NCI-H345 treated with DMSO at 0.1 percent for 48 hours (cell line): ENCODE data around the gene PTPRG.
A peak's percentile ranks its signal among the peaks of the same experiment; 100 is the strongest.
"Not testable (repeated sequence)": the region's sequence is repeated elsewhere in the genome, so short reads cannot be mapped to it uniquely, and the experiment has no call there.

ENCODE experiments used
- DNase-seq: peaks from one replicate; lab custom pipeline; 2025; ENCODE audit not compliant: unreplicated experiment; lab: John Stamatoyannopoulos, UW

Gene PTPRG

GRCh38 chr3:61790411-61790810, 229.0 kb downstream of the PTPRG start:
- no peak for DNase-seq

- no peak for DNase-seq
These were observed 231.7 kb downstream of the PTPRG start for GRCh38 chr3:61793056-61793455.

DNA sequence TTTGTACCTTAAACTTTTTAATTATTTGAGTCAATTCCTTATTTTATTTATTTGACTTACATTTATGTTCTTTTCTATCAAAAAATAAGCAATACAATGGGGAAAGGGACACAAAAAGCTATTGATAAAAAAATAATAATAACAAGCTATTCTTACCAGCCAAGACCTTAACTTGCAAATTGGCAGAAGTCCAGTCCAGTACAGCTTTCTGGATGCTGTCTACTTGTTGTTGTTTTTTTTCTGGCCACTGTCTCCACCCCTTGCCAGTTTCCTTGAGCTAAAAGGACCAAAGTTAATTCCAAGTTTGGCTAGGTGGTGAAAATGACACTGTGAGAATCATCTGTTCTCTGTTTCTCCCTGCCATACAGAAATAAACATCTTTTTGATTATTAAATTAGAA, 232.2 kb downstream of the PTPRG start:
- no peak for DNase-seq

DNA sequence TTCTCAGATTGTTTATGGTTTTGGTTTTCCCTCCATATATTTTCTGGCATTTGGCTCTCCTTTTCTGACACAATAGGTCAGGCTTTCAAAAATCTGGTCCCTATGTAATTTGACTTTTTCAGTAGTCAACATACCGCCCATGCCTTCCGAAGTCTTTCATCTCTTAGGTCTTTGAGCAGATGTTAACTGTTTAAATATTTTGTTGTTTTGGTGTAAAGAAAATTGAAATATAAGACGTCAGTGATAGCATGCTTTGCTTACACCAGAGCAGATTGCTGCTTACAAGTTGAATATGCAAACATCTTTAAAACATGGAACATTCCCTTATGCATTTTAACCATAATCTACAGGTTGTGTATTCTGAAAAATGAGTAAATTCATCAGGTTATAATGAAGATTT, 233.0 kb downstream of the PTPRG start:
- no peak for DNase-seq

GRCh38 chr3:61794961-61795360, 233.6 kb downstream of the PTPRG start:
- no peak for DNase-seq

DNA sequence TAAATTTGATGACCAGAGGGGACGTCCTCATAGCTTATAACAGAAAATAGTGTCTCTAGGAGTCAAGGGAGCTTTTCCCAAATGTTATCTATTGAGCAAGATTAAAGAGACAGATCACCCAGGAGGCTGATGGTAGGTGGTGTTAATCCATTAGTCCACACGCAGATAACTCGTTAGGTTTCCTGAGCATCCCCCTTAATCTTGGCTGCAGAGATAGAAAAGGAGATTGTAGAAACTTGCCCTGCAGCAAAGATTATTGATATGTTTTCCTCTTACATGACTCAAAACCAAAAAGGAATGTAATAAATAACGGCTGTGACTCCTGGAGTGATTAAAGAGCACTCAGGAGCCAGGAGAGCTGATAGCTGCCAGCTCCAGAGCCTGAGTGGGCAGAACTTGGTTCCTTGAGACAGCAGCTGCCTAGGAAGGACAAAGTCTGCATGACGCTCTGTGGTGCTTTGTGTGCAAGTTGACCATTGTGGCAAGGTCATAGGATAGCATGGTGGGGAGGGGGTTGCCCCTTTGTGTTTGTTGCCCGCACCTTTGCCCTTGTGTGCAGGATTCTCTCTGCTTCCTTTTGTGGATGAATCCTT, 234.8 kb downstream of the PTPRG start:
- DNase-seq, result no peak

DNA sequence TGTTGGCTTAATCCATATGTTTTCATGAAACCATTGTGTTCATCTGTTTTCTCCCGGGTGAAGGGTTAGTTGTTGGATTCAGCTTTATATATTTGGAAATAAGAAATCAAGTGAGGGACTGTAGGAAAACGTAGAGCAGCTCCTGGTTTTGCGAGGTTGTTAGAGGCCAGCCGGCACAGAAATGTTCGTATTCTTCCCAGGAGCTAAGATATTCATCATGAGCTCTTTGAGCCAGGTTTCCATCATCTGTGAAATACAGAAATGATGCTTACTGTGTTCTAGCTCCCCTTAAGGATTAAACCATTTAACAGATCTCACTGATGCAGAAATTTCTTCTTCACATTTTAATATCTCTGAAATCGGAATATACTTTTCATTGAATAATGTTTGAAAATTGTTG, 235.5 kb downstream of the PTPRG start:
- DNase-seq, result no peak

GRCh38 chr3:61802772-61803171, 241.4 kb downstream of the PTPRG start:
- DNase-seq, result peak; percentile 26

GRCh38 chr3:61803983-61804382, 242.6 kb downstream of the PTPRG start:
- no peak for DNase-seq

GRCh38 chr3:61804782-61805181, 243.4 kb downstream of the PTPRG start:
- DNase-seq, result no peak

DNA sequence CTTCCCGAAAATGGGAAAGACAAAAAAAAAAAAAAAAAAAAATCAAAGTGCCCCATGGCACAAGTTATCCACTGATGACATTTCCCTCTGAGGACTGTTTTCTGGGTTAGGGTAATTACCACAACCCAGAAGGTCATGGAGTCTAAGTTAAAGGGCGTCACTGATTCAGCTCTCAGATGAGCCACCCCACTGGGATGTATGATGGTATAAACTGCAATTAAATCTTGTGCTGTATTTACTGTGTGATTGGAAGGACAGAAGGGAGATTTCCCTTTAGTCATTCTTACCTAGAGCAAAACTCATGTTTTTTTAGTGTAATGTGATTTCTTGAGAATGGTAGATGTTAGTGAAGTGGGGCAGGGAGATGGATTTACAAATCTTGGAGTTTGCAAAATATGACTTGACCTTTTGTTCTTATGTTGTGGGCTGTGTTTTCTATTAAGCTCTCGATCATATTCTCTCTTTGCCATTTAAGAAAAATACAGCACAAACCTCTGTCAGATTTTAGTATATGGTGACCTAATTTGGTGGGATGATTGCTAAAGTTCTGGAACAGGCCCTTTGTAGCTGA, 244.2 kb downstream of the PTPRG start:
- DNase-seq, result no peak

GRCh38 chr3:61806810-61807209, 245.4 kb downstream of the PTPRG start:
- no peak for DNase-seq

- peak; percentile 14 for DNase-seq
These were observed 246.5 kb downstream of the PTPRG start for GRCh38 chr3:61807865-61808276.

DNA sequence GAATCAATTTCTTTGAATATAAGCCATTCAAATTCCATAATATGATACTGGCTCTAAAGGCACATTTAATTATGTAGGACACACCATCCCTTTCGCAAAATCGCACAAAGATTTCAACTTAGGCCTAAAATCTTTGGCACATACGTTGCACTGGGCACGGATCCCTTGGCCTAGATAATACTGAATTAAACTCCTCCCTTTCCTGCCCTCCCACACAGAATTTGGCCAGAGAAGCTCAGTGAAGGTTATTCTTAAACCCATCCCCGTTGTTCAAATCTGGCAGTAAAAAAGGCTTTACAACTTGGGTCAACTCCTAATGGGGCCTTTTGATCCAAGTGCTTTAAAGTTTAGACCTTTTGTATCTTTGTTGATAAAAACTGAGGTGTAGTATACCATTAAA, 247.2 kb downstream of the PTPRG start:
- no peak for DNase-seq

DNA sequence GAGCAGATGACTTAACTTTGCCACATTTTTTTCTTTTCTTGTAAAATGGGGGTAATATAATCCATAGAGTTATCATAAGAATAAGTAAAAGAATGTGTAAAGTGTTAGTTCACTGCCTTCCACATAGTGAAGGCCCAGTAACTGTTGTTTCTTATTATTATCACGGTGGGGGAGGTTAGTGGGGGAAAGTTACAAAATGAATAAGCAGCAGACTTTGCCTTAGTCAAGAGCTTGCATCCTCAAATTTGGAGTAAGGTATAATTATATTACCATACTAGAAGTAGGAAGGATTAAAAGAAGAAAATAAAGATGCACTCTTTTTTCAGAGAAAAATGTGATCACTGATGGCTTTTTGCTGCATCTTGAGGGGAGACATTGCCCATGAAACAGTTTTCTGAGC, 247.6 kb downstream of the PTPRG start:
- DNase-seq, result no peak

GRCh38 chr3:61809879-61810278, 248.5 kb downstream of the PTPRG start:
- DNase-seq, result peak; percentile 23

DNA sequence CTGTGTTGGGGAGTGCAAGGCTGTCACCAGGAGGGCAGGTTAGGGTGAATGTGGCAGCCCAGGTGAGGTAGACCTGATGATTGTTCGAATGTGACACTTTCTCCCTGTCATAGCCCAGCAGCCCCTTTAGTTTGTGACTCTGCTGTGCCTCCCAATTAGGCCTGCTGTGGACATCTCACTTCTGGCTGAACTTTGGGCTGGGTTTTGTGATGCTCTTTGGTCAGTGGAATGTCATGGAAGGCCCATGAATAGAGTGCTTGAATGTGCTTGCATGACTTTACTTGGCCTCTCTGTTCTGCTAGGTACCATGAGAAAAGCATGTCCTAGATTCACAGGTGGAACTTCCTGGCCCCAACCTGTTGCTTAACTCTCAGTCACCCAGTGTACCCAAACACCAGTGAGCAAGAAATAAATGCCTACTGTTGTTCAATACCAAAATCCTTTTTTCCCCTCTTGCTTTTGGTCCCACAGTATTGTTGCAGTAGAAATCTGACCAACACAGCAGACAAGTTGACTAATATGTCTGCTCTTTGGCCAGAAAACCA, 249.7 kb downstream of the PTPRG start:
- no peak for DNase-seq

GRCh38 chr3:61811652-61812051, 250.3 kb downstream of the PTPRG start:
- DNase-seq, result no peak

GRCh38 chr3:61812085-61812484, 250.7 kb downstream of the PTPRG start:
- no peak for DNase-seq

GRCh38 chr3:61812517-61812916, 251.1 kb downstream of the PTPRG start:
- DNase-seq, result no peak

GRCh38 chr3:61813636-61814035, 252.3 kb downstream of the PTPRG start:
- DNase-seq, result no peak

- DNase-seq, result no peak
These were observed 253.3 kb downstream of the PTPRG start for GRCh38 chr3:61814674-61815073.

- not testable (repeated sequence) for DNase-seq
These were observed 254.9 kb downstream of the PTPRG start for GRCh38 chr3:61816304-61816703.
